Measurements from ENCODE around the gene ULBP2.
"Not testable (repeated sequence)": the region's sequence is repeated elsewhere in the genome, so short reads cannot be mapped to it uniquely, and the experiment has no call there.

Gene ULBP2

GRCh38 chr6:149927025-149927424 is 14.8 kb upstream of the ULBP2 start:
- not testable (repeated sequence) for DNase-seq

- no peak for DNase-seq
These were observed 12.4 kb upstream of the ULBP2 start for GRCh38 chr6:149929422-149929821.

- DNase-seq: no peak
These were observed 10.3 kb upstream of the ULBP2 start for GRCh38 chr6:149931501-149931900.

GRCh38 chr6:149933036-149933435 is 8.8 kb upstream of the ULBP2 start:
- no peak for DNase-seq

GRCh38 chr6:149933461-149933860 is 8.4 kb upstream of the ULBP2 start:
- DNase-seq: no peak

- peak; percentile 72 for DNase-seq
These were observed 7.3 kb upstream of the ULBP2 start for GRCh38 chr6:149934249-149935156.

GRCh38 chr6:149935246-149935645 is 6.6 kb upstream of the ULBP2 start:
- DNase-seq: no peak

- DNase-seq: no peak
These were observed 6.1 kb upstream of the ULBP2 start for GRCh38 chr6:149935668-149936067.

- DNase-seq: no peak
These were observed 5.1 kb upstream of the ULBP2 start for GRCh38 chr6:149936743-149937142.

GRCh38 chr6:149938013-149938570 is 3.7 kb upstream of the ULBP2 start:
- DNase-seq: not testable (repeated sequence)

- DNase-seq: peak; percentile 12
These were observed 3.1 kb upstream of the ULBP2 start for GRCh38 chr6:149938571-149939355.

- DNase-seq: no peak
These were observed 2.5 kb upstream of the ULBP2 start for GRCh38 chr6:149939356-149939648.

- DNase-seq: no peak
These were observed 1.7 kb upstream of the ULBP2 start for GRCh38 chr6:149939909-149940671.

- DNase-seq: no peak
These were observed 1.2 kb upstream of the ULBP2 start for GRCh38 chr6:149940672-149940982.

- DNase-seq: no peak
These were observed 631 bp downstream of the ULBP2 start for GRCh38 chr6:149942461-149942829.

GRCh38 chr6:149943321-149943720 is 1.5 kb downstream of the ULBP2 start:
- DNase-seq: not testable (repeated sequence)

GRCh38 chr6:149945276-149945675 is 3.5 kb downstream of the ULBP2 start:
- not testable (repeated sequence) for DNase-seq

- DNase-seq: not testable (repeated sequence)
These were observed 4.8 kb downstream of the ULBP2 start for GRCh38 chr6:149946631-149947030.

- not testable (repeated sequence) for DNase-seq
These were observed 5.7 kb downstream of the ULBP2 start for GRCh38 chr6:149947533-149947932.

GRCh38 chr6:149948011-149948410 is 6.2 kb downstream of the ULBP2 start:
- no peak for DNase-seq

- DNase-seq: no peak
These were observed 6.8 kb downstream of the ULBP2 start for GRCh38 chr6:149948616-149949015.

- no peak for DNase-seq
These were observed 8.6 kb downstream of the ULBP2 start for GRCh38 chr6:149950423-149950822.

GRCh38 chr6:149951096-149951495 is 9.3 kb downstream of the ULBP2 start:
- DNase-seq: no peak

Measured in fibroblast of skin of back (primary cell).